Mucosa of descending colon (tissue), 3 donors: Measurements from ENCODE around the gene ST6GAL1. TPM values are rescaled to one million over a fixed set of nuclear protein-coding genes. Genes with fewer than 3 reads are reported as not detected.
"Not testable (repeated sequence)": the region's sequence is repeated elsewhere in the genome, so short reads cannot be mapped to it uniquely, and the experiment has no call there.

ENCODE experiments used
- ATAC-seq: fragments of 200-7000 bp; cut with Tn5 transposase; one replicate; pipeline ENCODE4 v1.9.1; 2020; ENCODE audit warnings: mild to moderate bottlenecking, moderate library complexity
- DNase-seq, 3 donors: peaks; one replicate each; pipeline ENCODE4 v3.0.0-alpha.2; 2020
- H3K36me3 ChIP-seq: fragments of 200-600 bp; one replicate; pipeline ENCODE4 v1.8.0; 2021; ENCODE audit warnings: low read depth, mild to moderate bottlenecking
- H3K4me1 ChIP-seq: fragments of 200-600 bp; one replicate; pipeline ENCODE4 v1.8.0; 2021; ENCODE audit warnings: low read depth, mild to moderate bottlenecking
- H3K4me3 ChIP-seq: fragments of 200-600 bp; one replicate; pipeline ENCODE4 v1.8.0; 2021; ENCODE audit warnings: mild to moderate bottlenecking
- H3K9me3 ChIP-seq: fragments of 200-600 bp; one replicate; pipeline ENCODE4 v1.8.0; 2021; ENCODE audit warnings: mild to moderate bottlenecking
- CTCF ChIP-seq: fragments of 200-600 bp; IDR thresholded peaks from one replicate; pipeline ENCODE4 v1.8.0; 2022; ENCODE audit warnings: antibody characterized with exemption, mild to moderate bottlenecking
- intact Hi-C, 2 donors: fragments of 100-400 bp; cut with DNase I in 1 of 2; cut with micrococcal nuclease in 1 of 2; formaldehyde crosslinking; loops; one replicate each; pipeline versions ENCODE4 v1.11.0 to v1.11.1; 2022; cut with DNase I, micrococcal nuclease
- total RNA-seq, 3 donors: library from RNA; stranded (reverse); fragmentation: NEBNext Ultra II Directional in 2 of 3; extraction: Animal tissue kit (Norgen Biotek cat#: 25700) in 2 of 3; gene quantifications; one replicate each; pipeline versions ENCODE4 v1.2.1 to v1.2.4, GENCODE V29; 2021 to 2023
- donor health status: DM: no; HTN: no; CAD: no; lungs with moderate emphysema.
- donor health status: DM: no; HTN: no; CAD: no.
- donor health status: DM: no; HTN: yes; CAD: no.

The ST6GAL1 gene
- total RNA-seq, 3 donors from 2014 or later: 23.5 to 58.9 (median 53.6) TPM

DNA sequence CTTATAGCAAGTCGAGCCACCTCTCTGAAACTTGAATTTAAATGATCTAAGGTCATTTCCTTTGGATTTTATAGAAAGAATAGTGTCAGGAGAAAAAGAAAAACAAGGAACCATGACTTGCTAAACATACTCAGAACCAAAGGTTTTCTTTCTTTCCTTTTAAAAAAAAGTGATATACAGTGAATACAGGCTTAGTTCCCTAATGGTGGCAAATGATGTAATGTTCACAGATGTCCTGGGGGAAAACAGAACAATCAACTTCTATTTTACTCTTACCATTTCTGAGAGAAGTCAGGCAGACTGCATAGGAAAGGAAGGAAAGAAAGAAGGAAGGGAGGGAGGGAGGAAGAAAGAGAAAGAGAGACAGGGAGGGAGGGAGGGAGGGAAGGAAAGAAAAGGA is 56.5 kb downstream of the ST6GAL1 start:
- no peak overlapping the region for H3K4me3 ChIP-seq
- no peaks in the 10 kb centered on the region for H3K36me3 ChIP-seq
- no peaks in the 10 kb centered on the region for H3K9me3 ChIP-seq
- ATAC-seq: no peak
- no peak for DNase-seq
- no peaks in the 10 kb centered on the region for H3K4me1 ChIP-seq
- no peak for TF ChIP-seq CTCF
- intact Hi-C loops: no loop called here

- ATAC-seq: no peak
- DNase-seq: no peak
- no peak overlapping the region for H3K4me3 ChIP-seq
- H3K36me3 ChIP-seq: no peaks in the 10 kb centered on the region
- intact Hi-C loops: no loop called here
- no peaks in the 10 kb centered on the region for H3K4me1 ChIP-seq
- H3K9me3 ChIP-seq: no peaks in the 10 kb centered on the region
- no peak for TF ChIP-seq CTCF
These were observed 58.5 kb downstream of the ST6GAL1 start for GRCh38 chr3:186988806-186989205.

DNA sequence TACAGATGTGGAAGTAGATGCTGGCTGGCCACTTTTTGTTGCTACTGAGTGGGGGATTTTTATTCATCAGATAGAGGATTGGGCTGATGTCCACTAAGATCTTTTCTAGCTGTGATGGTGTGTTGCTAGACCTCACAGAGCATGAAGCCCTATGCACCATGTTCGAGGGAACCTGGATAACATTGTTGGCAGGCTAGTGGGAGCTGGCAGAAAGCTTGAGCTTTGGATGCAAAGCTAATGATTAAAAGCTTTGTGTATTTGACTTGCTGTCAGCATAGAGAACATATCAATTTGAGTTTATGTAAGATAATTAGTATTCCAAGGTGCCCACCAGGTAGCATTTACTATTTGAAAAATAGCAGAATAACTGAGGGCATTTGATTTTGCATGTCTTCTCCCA is 59.1 kb downstream of the ST6GAL1 start:
- no peak for TF ChIP-seq CTCF
- Histone ChIP-seq H3K36me3 (no peaks in the 10 kb centered on the region), H3K4me1 (no peaks in the 10 kb centered on the region), H3K9me3 (no peaks in the 10 kb centered on the region), H3K4me3 (no peak overlapping the region)
- no peak for DNase-seq
- no peak for ATAC-seq
- intact Hi-C loops: no loop called here

- H3K4me1 ChIP-seq: no peaks in the 10 kb centered on the region
- no peaks in the 10 kb centered on the region for H3K9me3 ChIP-seq
- intact Hi-C loops: no loop called here
- no peak for TF ChIP-seq CTCF
- no peak for ATAC-seq
- H3K36me3 ChIP-seq: no peaks in the 10 kb centered on the region
- H3K4me3 ChIP-seq: no peak overlapping the region
- DNase-seq: no peak
These were observed 60.0 kb downstream of the ST6GAL1 start for GRCh38 chr3:186990277-186990676.

DNA sequence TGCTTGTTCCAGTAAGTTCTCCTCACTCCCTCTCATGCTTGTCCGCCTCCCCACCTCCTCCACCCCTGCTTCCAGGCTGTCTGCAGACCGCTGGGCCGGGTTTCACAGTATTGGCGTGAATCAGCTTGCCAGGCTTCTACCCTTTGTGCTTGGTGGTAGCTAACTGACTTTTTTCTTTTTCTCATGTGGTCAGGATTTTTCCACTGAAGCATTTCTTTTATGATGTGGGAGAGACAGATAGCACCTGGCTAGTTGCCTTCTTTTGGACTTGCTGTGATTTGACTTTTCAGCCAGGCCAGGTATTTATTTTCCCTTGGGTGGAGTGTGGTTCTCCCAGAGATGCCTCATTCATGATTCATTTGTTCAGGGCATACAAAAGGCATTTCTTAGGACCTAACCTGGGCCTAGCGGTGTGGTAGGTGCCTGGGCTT is 60.6 kb downstream of the ST6GAL1 start:
- no peak for ATAC-seq
- Histone ChIP-seq H3K36me3 (no peaks in the 10 kb centered on the region), H3K4me3 (no peak overlapping the region), H3K4me1 (no peaks in the 10 kb centered on the region), H3K9me3 (no peaks in the 10 kb centered on the region)
- DNase-seq: no peak
- intact Hi-C loops: no loop called here
- no peak for TF ChIP-seq CTCF

DNA sequence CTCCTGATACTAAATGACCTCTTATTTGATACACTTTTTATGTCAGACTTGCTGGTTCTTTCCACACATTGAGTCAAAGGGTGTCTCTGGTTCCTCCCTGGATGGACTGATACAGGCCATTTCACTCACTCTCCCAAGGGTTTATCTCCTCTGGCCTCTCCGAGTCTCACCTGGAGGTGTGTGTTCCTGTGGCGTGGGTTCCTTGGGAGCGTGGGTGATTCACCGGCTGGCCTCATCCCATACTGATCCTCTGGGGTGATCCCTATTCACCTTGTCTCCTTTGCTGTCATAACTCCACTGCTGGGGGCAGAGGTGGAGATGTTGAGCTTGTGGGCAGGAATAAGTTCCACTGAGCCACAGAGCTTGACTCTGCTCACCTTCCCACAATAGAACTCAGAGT is 61.1 kb downstream of the ST6GAL1 start:
- Histone ChIP-seq H3K4me1 (no peaks in the 10 kb centered on the region), H3K9me3 (no peaks in the 10 kb centered on the region), H3K36me3 (no peaks in the 10 kb centered on the region), H3K4me3 (no peak overlapping the region)
- no peak for DNase-seq
- intact Hi-C loops: no loop called here
- no peak for TF ChIP-seq CTCF
- ATAC-seq: no peak

- H3K4me1 ChIP-seq, H3K9me3 ChIP-seq, H3K36me3 ChIP-seq, DNase-seq, ATAC-seq, intact Hi-C loops, H3K4me3 ChIP-seq: not testable (repeated sequence)
These were observed 61.8 kb downstream of the ST6GAL1 start for GRCh38 chr3:186992096-186992495.
